Kidney epithelial cell (primary cell): Measurements from ENCODE around the gene CRB1. TPM values are rescaled to one million over a fixed set of nuclear protein-coding genes. Genes with fewer than 3 reads are reported as not detected.

ENCODE experiments used
- DNase-seq: peaks from one replicate; pipeline ENCODE4 v3.0.0-alpha.2; 2010; ENCODE audit warnings: low read depth
- H3K27me3 ChIP-seq: 2 replicates; pipeline ENCODE4 v1.6.0; 2011; ENCODE audit warnings: low read length; ENCODE audit not compliant: control insufficient read depth, insufficient read depth
- H3K36me3 ChIP-seq: 2 replicates; pipeline ENCODE4 v1.5.1; 2011; ENCODE audit warnings: low read length; ENCODE audit not compliant: control insufficient read depth, insufficient read depth
- H3K4me3 ChIP-seq: 2 replicates; pipeline ENCODE4 v1.5.1; 2011; ENCODE audit warnings: low read depth, mild to moderate bottlenecking, control low read depth, low read length
- CTCF ChIP-seq: IDR thresholded peaks from 2 replicates; pipeline ENCODE4 v1.5.1; 2011; ENCODE audit warnings: mild to moderate bottlenecking, moderate library complexity, low read length, control low read depth, inconsistent platforms; ENCODE audit not compliant: insufficient read depth, poor library complexity, severe bottlenecking
- total RNA-seq: library from RNA; depleted of rRNA; stranded (reverse); fragments of >200 nt; gene quantifications from 2 replicates; pipeline ENCODE4 v1.2.3, GENCODE V29; 2015

Gene CRB1
- total RNA-seq, 1 donor from 2014 or later: 0.33 TPM

DNA sequence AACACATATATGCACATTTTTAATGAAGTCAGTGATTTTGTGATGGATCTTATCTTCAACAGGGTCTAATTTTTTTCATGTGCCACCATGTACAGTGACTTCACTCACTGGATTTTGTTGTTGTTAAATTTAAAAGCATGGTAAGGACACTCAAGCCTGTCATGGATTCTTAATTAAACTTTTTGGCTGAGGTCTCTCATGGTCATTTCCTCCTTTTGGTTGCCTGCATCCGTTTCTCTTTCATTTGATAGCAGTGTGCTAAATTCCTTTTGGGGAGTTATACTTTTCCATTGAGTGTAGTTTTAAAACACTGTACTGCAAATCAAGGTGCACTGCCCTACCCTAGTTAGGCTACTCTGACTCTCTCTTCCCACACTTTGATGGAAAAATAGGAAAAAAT is 13.2 kb upstream of the CRB1 start:
- DNase-seq: no peak
- no peaks in the 10 kb centered on the region for H3K27me3 ChIP-seq
- H3K36me3 ChIP-seq: no peaks in the 10 kb centered on the region
- no peak for TF ChIP-seq CTCF
- no peak overlapping the region for H3K4me3 ChIP-seq

DNA sequence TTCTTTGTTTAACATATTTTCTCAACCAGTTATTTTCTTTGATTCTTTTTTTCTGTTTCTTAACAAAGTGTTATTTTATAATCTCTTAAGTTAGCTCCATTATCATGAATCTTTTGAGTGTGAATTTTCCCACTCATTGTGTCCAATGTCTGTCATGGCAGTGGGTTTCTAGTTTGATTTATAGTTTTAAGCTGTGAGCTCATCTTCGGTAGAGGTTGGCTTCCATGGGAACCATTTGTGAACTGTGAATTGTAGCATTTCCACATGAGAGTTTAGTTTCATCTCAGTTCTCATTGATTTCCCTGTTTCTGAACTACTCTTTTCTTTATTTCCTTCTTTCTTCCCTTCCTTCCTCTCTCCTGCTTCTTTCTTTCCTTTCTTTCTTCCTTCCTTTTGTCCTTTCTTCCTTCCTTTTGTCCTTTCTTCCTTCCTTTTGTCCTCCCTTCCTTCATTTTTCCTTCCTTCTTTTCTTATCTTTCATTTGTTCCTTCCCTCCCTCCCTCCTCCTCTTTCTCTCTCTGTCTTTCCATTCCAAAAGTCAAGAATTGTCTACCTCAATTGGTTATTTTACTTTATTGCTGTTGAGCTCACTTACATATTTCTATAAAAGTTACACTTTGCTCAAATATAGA is 3.0 kb upstream of the CRB1 start:
- Histone ChIP-seq H3K27me3 (no peaks in the 10 kb centered on the region), H3K36me3 (no peaks in the 10 kb centered on the region), H3K4me3 (no peak overlapping the region)
- TF ChIP-seq CTCF: no peak
- no peak for DNase-seq

DNA sequence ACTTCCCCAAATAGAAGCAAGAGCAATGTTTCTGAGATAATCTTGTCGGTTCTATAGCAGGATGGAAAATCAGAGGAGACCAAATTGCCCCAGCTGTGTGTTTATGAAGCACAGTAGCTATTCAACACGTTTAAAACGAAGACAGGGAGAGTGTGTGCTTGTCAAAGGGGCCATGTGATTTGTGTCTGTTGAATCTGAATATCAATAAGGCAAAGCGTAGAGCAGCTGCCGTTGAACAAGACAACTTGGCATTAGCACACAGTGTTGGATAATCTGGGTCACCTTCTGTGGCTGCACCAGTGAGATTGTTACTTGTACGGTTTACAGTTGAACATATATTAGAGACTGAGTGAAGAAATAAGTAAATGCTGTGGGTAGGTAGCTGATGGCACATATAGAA is 1.0 kb downstream of the CRB1 start:
- DNase-seq: no peak
- Histone ChIP-seq H3K4me3 (no peak overlapping the region), H3K36me3 (no peaks in the 10 kb centered on the region), H3K27me3 (no peaks in the 10 kb centered on the region)
- TF ChIP-seq CTCF: no peak

- TF ChIP-seq CTCF: no peak
- H3K27me3 ChIP-seq: no peaks in the 10 kb centered on the region
- H3K4me3 ChIP-seq: no peak overlapping the region
- no peak for DNase-seq
- no peaks in the 10 kb centered on the region for H3K36me3 ChIP-seq
Measured at GRCh38 chr1:197272791-197273190, 4.7 kb downstream of the CRB1 start.

DNA sequence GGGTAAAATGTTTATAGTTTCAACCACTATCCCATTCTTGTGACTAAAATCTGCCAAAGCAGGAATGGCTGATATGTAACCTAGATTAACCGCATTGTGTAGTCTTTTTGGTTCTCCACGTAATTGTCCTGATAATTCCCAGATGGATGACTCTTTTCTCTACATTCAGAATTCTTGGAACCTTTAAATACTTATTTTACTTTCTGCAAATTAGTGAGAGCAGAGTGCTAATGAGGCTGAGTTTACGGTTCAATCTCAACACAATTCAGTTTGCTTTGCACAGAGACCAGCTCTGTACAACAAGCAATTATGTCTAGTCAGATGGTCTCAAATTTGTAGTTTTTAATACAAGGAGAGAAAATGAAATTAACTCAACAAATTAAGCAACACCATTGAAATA is 9.1 kb downstream of the CRB1 start:
- TF ChIP-seq CTCF: no peak
- H3K4me3 ChIP-seq: no peak overlapping the region
- no peaks in the 10 kb centered on the region for H3K27me3 ChIP-seq

GRCh38 chr1:197284325-197284724 is 16.3 kb downstream of the CRB1 start:
- DNase-seq: no peak
- H3K4me3 ChIP-seq: no peak overlapping the region
- no peaks in the 10 kb centered on the region for H3K36me3 ChIP-seq
- no peak for TF ChIP-seq CTCF
- no peaks in the 10 kb centered on the region for H3K27me3 ChIP-seq

More for the DNA sequence above, 9.1 kb downstream of the CRB1 start:
- DNase-seq: no peak
- no peaks in the 10 kb centered on the region for H3K36me3 ChIP-seq
